ENCODE data around the gene LCA5L. TPM values are rescaled to one million over a fixed set of nuclear protein-coding genes. Genes with fewer than 3 reads are reported as not detected.

The LCA5L gene
- total and polyA plus RNA-seq, 2 experiments from 2014 or later, result 0.37 to 1.8 TPM

DNA sequence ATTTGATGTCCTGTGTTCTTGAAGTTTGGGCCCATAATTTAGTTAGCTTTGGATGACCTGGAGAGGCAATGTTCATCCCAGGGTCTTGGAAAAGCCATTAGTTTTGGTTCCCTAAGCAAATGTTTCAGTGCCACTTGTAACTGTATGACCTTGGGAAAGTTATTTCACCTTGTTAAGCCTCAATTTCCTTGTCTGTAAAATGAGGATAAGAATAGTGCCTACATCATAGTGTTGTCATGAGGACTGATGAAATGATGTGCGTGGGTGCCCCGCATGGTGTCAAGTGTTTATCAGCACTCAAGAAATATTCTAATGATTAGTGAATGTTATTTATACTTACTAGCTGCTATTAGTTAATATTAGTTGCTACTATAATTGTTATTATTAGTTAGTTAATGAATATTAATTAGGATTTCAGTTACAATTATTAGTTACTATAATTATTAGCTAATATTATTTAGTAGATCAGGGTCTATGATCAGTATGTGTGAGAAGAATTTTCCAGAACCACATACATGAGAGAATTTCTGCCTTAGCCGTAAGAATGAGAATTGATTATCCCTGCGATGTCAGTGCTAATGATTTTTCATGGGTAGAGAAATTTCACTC, 8.1 kb upstream of the LCA5L start:
- Histone ChIP-seq H3K27ac (no peak overlapping the region), H3K79me2 (no peaks in the 10 kb centered on the region), H3K27me3 (no peaks in the 10 kb centered on the region), H4K20me1 (ENCODE audit: insufficient read depth, poor library complexity, severe bottlenecking) (no peaks in the 10 kb centered on the region), H3K9me3 (ENCODE audit: low read depth) (no peaks in the 10 kb centered on the region), H3K4me3 (no peak overlapping the region), H3K9me2 (replicated peaks; ENCODE audit: insufficient read depth) (no peaks in the 10 kb centered on the region), H3K4me1 (ENCODE audit: insufficient read depth) (no peaks in the 10 kb centered on the region), H2AFZ (no peak overlapping the region), H3K4me2 (no peak overlapping the region), H3K36me3 (replicated peaks; ENCODE audit: insufficient read depth, low read depth) (no peaks in the 10 kb centered on the region)
- WGBS (ENCODE audit: low lambda C conversion rate, missing lambda C conversion rate), result 91% methylated on average over 4 of the region's 4 CpGs
- no peak for DNase-seq (ENCODE audit: low spot score)
- no peak for TF ChIP-seq EZH2phosphoT487 (IDR thresholded peaks at IDR 0.05; ENCODE audit: low read depth, severe bottlenecking, unreplicated experiment)
- TF ChIP-seq, protein P1, sequence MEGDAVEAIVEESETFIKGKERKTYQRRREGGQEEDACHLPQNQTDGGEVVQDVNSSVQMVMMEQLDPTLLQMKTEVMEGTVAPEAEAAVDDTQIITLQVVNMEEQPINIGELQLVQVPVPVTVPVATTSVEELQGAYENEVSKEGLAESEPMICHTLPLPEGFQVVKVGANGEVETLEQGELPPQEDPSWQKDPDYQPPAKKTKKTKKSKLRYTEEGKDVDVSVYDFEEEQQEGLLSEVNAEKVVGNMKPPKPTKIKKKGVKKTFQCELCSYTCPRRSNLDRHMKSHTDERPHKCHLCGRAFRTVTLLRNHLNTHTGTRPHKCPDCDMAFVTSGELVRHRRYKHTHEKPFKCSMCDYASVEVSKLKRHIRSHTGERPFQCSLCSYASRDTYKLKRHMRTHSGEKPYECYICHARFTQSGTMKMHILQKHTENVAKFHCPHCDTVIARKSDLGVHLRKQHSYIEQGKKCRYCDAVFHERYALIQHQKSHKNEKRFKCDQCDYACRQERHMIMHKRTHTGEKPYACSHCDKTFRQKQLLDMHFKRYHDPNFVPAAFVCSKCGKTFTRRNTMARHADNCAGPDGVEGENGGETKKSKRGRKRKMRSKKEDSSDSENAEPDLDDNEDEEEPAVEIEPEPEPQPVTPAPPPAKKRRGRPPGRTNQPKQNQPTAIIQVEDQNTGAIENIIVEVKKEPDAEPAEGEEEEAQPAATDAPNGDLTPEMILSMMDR (IDR thresholded peaks at IDR 0.05; ENCODE audit: poor library complexity), result no peak
- TF ChIP-seq EZH2 (IDR thresholded peaks at IDR 0.05; ENCODE audit: borderline replicate concordance), result no peak

DNA sequence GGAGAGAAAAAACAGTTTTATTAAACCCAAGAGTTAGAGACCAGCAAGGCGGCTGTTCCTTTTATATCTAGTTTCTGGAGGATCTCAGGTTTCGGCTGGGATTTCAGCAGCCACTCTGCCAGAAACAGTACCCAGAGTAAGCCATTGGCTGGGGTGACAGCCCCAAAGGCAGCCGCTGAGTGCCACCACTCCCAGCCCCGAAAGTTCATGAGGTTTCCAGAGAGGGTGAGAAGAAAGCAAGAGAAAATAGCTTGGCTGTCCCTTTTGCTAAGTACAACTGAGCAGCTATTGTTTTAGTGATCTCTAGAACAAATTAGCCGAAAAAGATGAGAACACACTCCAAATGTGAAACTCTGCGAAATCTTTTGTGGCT, 7.4 kb upstream of the LCA5L start:
- TF ChIP-seq EZH2 (IDR thresholded peaks at IDR 0.05; ENCODE audit: borderline replicate concordance) (no peak), EZH2phosphoT487 (IDR thresholded peaks at IDR 0.05; ENCODE audit: low read depth, severe bottlenecking, unreplicated experiment) (no peak)
- TF ChIP-seq, protein P1 (IDR thresholded peaks at IDR 0.05; ENCODE audit: poor library complexity), result no peak
- Histone ChIP-seq H3K79me2 (no peaks in the 10 kb centered on the region), H3K9me3 (ENCODE audit: low read depth) (no peaks in the 10 kb centered on the region), H3K27ac (no peak overlapping the region), H3K4me2 (no peak overlapping the region), H3K9me2 (replicated peaks; ENCODE audit: insufficient read depth) (no peaks in the 10 kb centered on the region), H4K20me1 (ENCODE audit: insufficient read depth, poor library complexity, severe bottlenecking) (no peaks in the 10 kb centered on the region), H3K27me3 (no peaks in the 10 kb centered on the region), H3K4me1 (ENCODE audit: insufficient read depth) (no peaks in the 10 kb centered on the region), H2AFZ (no peak overlapping the region), H3K36me3 (replicated peaks; ENCODE audit: insufficient read depth, low read depth) (no peaks in the 10 kb centered on the region), H3K4me3 (no peak overlapping the region)
- 79% methylated on average over 6 of the region's 6 CpGs for WGBS (ENCODE audit: low lambda C conversion rate, missing lambda C conversion rate)
- DNase-seq (ENCODE audit: low spot score), result no peak

DNA sequence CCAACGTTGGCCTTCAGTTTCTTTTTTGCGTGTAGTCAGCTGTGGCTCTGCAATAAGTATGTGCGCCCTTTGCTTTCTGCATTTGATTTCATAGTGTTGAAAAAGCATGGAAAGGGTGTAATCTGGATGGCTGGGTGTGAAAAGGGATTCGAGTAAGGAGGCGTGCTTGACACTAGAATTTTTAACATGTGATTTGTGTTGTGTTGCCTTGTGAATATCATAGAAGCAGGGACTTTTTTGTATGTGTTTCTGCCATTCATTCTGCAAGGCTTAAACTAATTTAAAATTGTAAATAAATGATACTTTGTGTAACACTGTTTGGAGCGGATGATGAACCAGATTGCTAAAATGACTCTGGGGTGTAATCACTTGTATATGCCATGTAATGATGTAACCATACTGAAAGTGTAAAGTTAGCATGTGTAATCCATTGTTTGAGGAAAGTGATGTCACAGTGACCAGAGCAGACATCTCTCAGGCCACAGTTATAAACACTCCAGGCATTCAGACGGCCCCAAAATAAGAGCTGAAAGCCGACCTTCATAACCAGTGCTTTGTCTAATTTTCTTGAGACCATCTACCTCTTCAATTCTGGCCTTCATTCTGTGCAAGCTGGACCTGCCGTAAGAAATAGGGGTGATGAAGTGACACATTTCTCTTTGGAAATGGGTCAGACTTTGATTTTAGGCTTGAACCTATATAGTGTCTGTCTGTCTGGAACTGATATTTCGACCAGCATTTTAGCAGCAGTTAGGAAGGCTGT, 6.8 kb upstream of the LCA5L start:
- no peaks in the 10 kb centered on the region for H4K20me1 ChIP-seq (ENCODE audit: insufficient read depth, poor library complexity, severe bottlenecking)
- no peaks in the 10 kb centered on the region for H3K27me3 ChIP-seq
- H3K4me3 ChIP-seq, result no peak overlapping the region
- no peaks in the 10 kb centered on the region for H3K79me2 ChIP-seq
- TF ChIP-seq EZH2 (IDR thresholded peaks at IDR 0.05; ENCODE audit: borderline replicate concordance), result no peak
- TF ChIP-seq, protein P1 (IDR thresholded peaks at IDR 0.05; ENCODE audit: poor library complexity), result no peak
- no peak for TF ChIP-seq EZH2phosphoT487 (IDR thresholded peaks at IDR 0.05; ENCODE audit: low read depth, severe bottlenecking, unreplicated experiment)
- no peaks in the 10 kb centered on the region for H3K9me3 ChIP-seq (ENCODE audit: low read depth)
- no peak for DNase-seq (ENCODE audit: low spot score)
- 75% methylated on average over 10 of the region's 10 CpGs for WGBS (ENCODE audit: low lambda C conversion rate, missing lambda C conversion rate)
- H3K36me3 ChIP-seq (replicated peaks; ENCODE audit: insufficient read depth, low read depth), result no peaks in the 10 kb centered on the region
- H3K4me2 ChIP-seq, result no peak overlapping the region
- no peaks in the 10 kb centered on the region for H3K9me2 ChIP-seq (replicated peaks; ENCODE audit: insufficient read depth)
- H3K4me1 ChIP-seq (ENCODE audit: insufficient read depth), result no peaks in the 10 kb centered on the region
- no peak overlapping the region for H2AFZ ChIP-seq
- no peak overlapping the region for H3K27ac ChIP-seq

Measured in hepatocyte (in vitro differentiated cells).